HG02870 (cell line): ENCODE results near the gene PRKRIP1.
"Not testable (repeated sequence)": the region's sequence is repeated elsewhere in the genome, so short reads cannot be mapped to it uniquely, and the experiment has no call there.

Experiments
- ATAC-seq: cut with Tn5 transposase; IDR thresholded peaks from one replicate; pipeline ENCODE4 v1.9.1; 2021; ENCODE audit warnings: mild to moderate bottlenecking, moderate library complexity; ENCODE audit not compliant: unreplicated experiment

The PRKRIP1 gene, protein sequence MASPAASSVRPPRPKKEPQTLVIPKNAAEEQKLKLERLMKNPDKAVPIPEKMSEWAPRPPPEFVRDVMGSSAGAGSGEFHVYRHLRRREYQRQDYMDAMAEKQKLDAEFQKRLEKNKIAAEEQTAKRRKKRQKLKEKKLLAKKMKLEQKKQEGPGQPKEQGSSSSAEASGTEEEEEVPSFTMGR

DNA sequence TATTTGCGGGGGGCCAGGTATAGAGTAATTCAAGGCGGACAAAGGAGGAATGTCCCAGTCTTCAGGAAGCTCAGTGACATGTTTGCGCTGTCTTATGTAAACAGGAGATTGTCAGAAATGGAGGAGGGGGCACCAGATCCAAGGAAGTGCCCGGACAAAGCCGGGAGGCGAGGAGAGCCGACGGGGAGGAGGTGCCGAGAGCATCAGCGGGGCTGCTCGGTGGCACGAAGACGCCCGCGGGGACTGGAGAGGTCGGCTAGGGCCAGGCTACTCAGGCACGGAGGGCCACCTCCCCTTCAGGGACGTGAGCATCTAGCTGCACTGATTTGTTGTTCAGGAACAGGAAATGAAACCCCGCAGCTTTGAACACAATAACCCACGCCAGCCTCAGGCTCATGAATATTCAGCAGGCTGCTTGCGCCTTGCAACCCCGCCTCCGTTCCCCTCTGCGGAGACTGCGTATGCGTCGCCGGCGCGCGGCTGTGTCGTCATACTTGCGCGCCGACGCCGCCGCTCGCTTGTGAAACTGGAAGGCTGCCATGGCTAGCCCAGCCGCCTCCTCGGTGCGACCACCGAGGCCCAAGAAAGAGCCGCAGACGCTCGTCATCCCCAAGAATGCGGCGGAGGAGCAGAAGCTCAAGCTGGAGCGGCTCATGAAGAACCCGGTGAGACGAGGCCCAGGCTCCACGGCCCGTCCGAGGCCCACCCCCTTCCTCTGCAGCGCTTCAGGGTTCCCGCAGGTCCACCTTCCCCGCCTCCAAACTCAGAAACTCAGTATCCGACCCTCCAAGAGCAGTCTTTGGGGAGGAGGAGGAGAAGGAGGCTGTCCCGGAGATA lies at the start of gene PRKRIP1:
TSS of gene PRKRIP1 (plus strand) at position 491 of the 837 bp plus-strand sequence. CDS start at position 540, 49 bp downstream.
- ATAC-seq, result peak; percentile 96

DNA sequence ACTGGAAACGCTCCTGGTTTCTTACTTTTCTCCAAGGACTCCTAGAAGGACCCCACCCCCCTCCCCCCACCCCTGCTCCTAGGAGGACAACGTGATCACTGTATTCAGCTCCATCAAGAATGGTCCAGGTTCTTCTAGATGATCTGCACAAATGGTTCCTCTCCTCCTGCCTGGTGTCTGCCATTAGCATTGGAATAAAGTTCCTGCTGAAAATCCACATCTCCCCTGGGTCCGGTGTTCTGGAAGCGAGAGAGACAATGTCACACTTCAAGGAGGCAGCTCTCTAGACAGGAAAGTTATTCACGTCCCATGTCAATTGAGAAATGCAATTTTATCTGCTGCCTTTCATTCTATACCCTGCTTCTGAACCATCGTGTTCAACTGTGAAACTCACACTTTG lies 49.2 kb upstream of the PRKRIP1 start:
- not testable (repeated sequence) for ATAC-seq

DNA sequence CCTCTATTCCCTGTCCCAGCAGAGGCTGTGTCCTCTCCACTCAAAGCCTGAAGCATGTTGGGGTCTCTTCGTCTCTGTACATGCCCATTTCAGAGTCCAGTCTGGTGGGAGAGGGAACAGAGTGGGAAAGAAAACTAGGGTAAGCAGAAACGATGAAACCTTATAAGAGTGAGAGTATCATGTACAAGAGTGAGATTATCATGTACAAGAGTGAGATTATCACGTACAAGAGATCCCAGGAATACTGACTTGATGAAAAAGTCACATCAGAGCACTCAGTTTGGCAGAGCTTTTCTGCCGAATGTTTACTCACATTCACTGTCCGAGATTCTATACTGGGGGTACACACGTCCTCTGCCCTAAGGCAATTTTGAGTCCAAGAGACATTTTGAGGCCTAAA lies 39.8 kb upstream of the PRKRIP1 start, which contains the start of gene SPDYE6:
TSS of gene SPDYE6 (minus strand) at position 101 of the 400 bp plus-strand sequence. CDS start 421 bp downstream, outside the sequence.
- ATAC-seq, result not testable (repeated sequence)

DNA sequence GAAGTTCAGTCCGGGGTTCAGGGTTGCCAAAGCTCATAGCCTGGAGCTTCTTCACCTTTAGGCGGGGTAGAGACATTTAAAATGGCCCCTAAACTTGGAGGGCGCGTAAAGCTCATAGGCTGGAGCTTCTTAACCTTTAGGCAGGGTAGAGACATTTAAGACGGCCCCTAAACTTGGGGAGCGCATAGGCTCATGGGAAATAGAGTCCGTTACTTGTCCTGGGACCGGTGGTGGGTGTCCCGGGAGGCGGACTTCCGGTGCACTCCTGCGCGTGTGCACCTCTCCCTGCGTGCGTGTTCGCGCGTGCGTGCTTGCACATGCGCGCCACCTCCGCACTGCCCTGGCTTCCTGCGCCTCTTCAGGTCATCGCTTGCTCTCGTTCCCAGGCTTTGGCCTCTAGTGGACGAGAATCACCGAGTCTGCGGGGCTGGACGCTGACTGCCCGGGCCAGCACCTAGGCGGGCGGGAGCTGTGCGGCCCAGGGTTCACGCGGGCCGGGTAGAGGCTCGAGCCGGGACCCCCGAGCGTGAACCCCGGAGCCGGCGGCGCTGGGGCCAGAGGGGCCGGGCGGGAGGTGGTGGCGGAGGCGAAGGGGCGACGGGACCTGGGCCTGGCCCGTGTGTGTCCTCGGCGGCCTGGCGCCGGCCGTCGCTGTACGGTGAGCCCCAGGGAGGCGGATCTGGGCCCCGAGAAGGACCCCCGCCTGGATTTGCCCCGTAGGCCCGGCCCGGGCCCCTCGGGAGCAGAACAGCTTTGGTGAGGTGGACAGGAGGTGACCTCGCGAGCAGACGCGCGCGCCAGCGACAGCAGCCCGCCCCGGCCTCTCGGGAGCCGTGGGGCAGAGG lies 32.4 kb upstream of the PRKRIP1 start:
- ATAC-seq, result peak; percentile 98

DNA sequence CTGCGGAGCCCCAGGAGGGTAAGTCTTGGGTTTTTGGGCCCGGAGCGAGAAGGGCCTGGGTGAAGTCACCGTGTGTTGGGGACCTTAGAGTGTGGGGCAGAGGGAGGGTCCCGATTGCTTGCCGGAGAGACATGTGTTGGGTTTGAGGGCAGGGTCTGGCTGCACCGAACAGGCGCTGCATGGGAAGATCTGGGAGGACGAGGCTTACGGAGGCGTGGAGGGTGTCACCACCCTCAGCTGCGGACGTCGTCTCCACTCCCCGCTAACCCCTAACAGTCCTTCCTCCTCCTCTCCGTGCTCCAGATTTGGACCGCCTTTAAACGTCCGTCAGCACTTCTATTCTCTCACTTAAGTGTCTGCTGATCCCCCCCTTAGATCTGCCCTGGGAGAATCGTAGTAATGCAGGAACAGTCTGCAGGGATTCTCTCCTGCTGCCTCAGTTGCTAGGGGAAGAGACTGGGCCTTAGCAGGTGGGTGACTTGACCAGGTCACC lies 31.7 kb upstream of the PRKRIP1 start:
- ATAC-seq, result not testable (repeated sequence)

DNA sequence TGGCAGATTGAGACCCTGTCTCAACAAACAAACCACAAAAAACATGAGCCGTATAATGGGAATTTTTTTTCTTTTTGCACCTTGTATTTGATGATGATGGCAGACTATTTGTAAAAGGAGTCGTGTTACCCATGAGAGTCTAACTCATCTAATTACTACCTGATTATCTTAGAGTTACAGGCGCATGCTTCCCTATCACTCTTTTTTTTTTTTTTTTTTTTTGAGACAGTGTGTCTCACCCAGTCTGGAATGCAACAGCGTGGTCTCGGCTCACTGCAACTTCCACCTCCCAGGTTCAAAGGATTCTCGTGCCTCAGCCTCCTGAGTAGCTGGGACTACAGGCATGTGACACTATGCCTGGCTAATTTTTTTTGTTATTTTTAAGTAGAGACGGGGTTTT lies 30.8 kb upstream of the PRKRIP1 start:
- not testable (repeated sequence) for ATAC-seq

DNA sequence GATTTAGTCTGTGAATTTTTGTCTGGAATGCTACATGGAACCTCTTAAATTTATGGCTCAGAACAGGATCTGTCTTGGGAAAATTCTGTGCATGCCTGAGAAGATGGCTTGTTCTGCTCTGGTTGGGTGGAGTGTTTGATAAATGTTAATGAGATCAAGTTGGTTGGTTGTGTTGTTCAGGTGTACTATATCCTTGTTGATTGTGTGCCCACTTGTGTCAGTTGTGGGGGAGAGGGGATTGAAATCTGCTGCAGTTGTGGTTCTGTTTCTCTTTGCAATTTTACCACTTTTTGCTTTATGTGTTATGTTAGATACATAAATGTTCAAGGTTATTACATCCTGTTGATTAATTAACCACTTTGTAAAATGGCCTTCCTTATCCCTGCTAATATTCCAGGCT lies 26.1 kb upstream of the PRKRIP1 start:
- ATAC-seq, result not testable (repeated sequence)

DNA sequence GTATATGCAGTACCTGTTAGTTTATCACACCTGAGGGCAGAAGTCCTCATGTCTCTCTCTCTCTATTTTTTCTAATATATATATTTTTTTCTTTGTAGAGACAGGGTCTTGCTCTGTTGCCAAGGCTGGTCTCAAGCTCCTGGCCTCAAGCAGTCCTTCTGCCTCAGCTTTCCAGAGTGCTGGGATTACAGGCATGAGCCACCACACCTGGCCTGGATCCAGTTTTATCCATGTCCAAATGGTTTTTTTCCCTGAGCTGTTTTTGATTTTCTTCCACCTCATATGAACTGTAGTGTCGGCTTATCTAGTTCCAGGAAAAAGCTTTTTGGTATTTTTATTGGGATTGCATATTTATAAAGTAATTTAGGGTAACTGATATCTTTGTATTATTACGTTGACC lies 23.4 kb upstream of the PRKRIP1 start:
- ATAC-seq, result not testable (repeated sequence)

DNA sequence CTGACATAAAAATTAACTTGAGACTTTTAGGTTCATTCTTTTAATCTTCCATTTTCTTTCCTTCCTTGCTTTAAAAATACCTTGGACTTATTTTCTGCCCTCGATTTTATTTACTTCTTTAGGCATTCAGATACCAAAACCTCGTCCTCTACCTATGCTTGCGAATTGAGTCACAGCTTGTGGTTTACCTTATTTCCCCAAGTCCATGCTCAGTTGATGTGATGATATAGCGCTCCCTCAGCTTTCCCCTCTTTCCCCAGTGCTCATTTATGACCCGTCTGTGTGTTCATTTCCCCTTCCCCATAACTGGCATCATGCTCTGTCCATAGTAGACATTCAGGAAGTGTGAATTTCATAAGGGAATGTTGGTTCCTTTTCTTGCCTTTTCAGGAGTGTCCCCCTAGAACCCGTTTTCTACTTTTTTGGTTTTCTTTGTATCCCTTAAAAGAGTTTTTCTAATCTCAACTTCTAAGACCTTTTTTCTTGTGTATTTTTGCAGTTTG lies 19.1 kb upstream of the PRKRIP1 start:
- no peak for ATAC-seq

DNA sequence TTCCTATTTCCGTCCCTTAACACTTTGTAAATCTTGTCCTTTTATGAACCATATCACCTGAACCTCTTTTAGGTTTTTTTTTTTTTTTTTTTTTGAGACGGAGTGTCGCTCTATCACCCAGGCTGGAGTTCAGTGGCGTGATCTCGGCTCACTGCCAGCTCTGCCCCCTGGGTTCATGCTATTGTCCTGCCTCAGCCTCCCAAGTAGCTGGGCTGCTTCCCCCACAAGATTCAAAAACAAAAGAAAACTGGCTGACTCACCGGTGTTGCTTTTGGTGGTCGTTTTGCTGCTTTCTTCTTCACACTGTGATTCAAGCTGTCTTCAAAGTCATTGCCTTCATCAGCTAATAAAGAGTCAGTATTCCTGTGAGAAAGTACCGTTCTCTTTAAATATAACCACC lies 15.3 kb upstream of the PRKRIP1 start:
- ATAC-seq, result not testable (repeated sequence)

DNA sequence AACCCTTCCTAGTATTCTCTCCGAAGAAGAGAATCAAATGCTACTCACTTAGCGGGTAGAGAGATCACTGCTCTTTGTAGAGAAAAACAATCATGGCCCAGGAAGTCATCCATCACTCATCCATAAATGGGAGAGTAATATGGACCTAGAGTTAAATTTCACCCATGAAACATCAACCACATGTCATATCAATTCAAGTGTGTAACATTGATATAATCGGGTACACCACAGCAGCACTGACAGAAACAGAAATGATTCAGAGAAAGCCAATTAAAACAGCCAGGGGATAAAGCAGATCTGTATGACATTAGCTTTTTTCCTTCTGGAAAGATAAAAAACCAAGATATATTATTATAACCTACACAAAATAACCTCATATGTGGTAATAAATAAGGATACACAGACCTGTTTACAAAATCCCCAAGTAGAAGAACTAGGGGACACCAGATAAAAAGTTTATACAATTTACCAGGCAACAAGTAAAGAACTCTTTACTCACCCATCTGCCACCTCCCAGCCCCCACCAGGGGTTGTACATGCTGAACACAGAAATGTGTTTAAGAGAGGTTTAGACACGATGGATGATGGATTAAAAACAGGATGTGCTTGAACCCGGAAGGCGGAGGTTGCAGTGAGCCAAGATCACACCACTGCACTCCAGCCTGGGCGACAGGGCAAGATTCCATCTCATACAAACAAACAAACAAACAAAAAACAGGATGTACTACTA lies 14.3 kb upstream of the PRKRIP1 start:
- not testable (repeated sequence) for ATAC-seq

DNA sequence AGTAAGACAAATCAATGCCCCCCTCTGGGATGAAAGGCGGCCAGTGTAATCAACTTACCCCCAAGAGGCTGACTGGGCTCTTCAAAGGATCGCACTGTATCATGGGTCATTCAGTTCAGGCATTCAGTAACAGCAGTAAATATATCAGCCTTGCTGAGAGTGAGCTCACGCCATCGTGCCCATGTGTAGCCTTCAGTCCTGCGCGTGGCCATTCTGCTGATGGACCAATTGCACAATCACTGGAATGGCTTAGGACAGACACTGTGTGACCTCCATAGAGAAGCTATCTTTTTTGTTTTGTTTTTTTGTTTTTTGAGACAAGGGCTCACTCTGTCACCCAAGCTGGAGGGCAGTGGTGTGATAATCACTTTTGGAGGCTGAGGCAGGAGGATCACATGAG lies 9.1 kb upstream of the PRKRIP1 start:
- ATAC-seq, result no peak

DNA sequence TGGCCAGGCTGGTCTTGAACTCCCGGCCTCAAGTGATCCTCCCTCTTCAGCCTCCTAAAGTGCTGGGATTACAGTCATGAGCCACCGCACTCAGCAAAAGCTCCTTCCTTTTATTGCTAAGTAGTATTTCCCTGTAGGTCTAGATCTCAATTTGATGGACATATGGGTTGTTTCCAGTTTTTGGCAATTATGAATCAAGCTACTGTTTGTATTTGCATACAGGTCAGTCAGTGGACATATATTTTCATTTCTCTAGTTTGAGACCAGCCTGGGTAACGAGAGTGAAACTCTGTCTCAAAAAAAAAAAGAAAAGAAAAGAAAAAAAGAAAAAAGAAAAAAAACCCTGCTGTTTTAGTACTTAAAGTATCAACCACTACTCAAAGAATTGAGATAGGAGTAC lies 6.4 kb upstream of the PRKRIP1 start:
- ATAC-seq, result no peak

DNA sequence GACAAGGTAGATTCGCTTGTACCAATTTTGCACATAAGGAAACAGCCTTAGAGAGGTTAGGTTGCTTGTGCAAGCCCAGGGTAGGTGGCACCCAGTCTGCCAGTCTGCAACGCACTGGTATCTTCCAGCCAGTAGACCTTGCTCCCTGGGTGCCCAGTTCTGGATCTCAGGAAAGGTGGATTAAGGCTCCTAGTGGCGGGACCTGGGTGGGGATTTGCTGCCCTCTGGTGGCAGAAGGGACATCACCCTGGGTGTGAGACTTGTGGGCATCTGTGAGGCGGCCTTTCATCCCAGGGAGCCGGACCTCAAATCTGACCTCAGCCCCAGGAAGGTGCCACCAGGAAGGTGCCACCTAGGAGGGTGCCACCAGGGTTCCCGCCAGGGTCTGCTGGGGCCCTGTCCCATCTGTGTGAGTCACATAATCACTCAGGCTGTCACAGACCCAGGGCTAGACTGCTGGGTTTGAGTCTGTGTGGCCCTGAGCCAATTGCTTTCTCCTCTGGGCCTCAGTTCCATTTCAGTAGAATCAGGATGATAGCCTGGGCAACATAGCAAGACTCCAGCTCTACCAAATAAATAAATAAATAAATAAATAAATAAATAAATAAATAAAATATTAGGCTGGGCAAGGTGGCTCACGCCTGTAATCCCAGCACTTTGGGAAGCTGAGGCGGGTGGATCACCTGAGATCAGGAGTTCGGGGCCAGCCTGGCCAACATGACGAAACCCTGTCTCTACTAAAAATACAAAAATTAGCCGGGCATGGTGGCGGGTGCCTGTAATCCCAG lies 5.3 kb upstream of the PRKRIP1 start:
- no peak for ATAC-seq

DNA sequence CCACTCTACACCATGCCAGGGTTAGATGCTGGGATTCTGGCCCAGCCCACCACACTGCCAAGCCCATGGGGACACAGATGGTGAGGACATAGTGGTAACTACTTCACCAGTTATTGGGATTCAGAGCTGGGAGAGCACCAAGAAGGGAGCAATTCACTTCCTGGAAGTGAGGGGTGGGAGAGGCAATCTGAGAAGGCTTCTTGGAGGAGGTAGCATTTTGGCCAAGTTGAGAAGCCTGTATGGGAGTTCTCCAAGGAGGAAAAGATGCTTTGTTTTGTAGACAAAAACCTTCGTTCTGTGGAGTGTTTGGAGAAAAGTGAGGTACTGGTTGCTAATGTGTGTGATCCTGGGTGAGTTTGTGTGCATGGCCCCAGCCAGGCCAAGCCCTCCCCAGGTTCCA lies 3.8 kb upstream of the PRKRIP1 start:
- no peak for ATAC-seq

DNA sequence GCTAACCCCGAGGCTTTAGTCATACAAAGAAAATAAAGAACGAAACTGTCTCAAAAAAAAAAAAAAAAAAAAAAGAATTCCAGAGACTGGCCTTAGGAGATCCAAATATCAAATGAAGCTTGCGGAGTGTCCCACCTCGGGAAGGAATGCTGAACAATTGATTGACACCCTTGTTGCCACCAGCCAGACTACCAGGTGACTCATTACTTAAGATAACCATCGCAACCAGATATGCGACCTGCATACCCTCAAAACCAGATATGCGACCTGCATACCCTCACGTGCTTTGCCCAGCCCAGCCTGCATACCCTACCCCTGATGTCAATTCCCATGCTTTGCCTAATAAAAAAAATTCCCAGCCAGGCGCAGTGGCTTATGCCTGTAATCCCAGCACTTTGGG lies 2.7 kb upstream of the PRKRIP1 start:
- ATAC-seq, result no peak

DNA sequence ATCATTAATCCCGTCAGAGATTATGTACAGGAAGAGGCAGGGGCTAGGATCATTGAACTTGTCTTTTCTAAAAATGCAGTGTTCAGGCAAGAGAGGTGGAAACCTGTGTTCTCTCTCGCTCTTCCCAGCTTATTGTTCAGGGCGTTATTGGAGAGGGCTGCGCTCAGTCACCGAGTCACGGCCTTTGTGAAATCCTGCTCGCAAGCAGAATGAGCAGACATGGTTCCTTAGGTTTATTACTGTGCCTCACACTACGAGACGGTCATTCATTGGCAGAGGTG lies 631 bp upstream of the PRKRIP1 start:
- ATAC-seq, result no peak

DNA sequence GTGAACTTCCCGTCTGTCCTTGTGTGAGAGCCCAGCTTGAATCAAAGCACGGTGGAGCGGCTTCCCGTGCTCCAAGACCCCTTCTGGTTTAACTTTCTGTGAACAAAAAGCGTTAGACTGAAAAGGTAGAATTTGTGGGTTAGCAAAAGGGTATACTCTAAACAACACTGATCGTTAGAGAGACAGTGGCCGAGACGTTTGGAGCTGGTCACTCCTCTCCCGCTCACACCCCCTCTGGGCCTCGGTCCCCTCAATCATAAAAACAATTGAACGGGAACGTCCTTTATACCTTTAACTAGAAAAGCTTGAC lies 502 bp downstream of the PRKRIP1 start:
- ATAC-seq, result no peak

DNA sequence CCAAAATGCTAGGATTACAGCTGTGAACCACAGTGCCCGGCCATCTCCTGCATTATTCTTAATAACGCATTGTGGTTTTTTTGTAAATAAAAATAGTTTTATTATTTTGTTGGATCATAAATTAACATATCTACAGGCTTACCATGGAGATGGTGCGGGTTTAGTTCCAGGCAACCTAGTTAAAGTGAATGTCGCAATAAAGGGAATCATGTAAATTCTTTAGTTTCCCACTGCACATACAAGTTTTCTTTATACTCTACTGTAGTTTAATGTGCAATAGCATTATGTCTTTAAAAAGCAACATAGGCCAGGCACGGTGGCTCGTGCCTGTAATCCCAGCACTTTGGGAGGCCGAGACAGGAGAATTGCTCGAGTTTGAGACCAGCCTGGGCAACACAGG lies 2.4 kb downstream of the PRKRIP1 start:
- ATAC-seq, result no peak

DNA sequence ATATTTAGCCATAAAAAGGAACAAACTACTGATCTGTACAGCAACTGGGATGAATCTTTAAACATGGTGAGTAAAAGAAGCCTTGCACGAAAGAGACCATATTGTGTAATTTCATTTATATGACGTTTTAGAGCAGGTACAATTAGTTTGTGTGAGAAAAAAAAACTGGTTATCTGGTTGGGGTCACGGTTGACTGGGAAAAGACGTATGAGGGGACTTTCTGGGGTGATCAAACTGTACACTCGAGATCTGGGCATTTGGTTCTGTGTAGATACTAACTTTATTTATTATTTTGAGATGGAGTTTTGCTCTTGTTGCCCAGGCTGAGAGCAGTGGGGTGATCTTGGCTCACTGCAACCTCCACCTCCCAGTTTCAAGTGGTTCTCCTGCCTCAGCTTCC lies 4.2 kb downstream of the PRKRIP1 start:
- ATAC-seq, result no peak
